K562 (cell line): ENCODE results near the gene HSPA13.

Source experiments
- CREB1 ChIP-seq, 2 experiments: sonication (generic) in 1 of 2; formaldehyde crosslinking in 1 of 2; IDR thresholded peaks; 2 replicates each; pipeline versions ENCODE4 v1.6.1 to v1.8.0; 2012 to 2022; ENCODE audit warnings: inconsistent platforms in 1 of 2, mild to moderate bottlenecking in 1 of 2, missing genetic modification reagents in 1 of 2, moderate library complexity in 1 of 2
- EP400 ChIP-seq: fragments of 450-650 bp; IDR thresholded peaks from 2 replicates; pipeline ENCODE4 v1.6.1; 2017; ENCODE audit warnings: antibody characterized with exemption, mild to moderate bottlenecking, moderate library complexity
- FOXA3 ChIP-seq, 2 experiments: fragments of 450-650 bp in 1 of 2; sonication (generic) in 1 of 2; formaldehyde crosslinking; IDR thresholded peaks in 1 of 2; conservative IDR thresholded peaks in 1 of 2; 2 replicates each; pipeline versions ENCODE4 v1.4.0 to v1.8.0; 2020 to 2022; ENCODE audit warnings: mild to moderate bottlenecking in 2 of 2, missing genetic modification reagents in 1 of 2
- HMG20A ChIP-seq: fragments of 450-650 bp; formaldehyde crosslinking; conservative IDR thresholded peaks from 2 replicates; pipeline ENCODE4 v1.4.0; 2020; ENCODE audit warnings: mild to moderate bottlenecking, mixed read lengths
- NEUROD1 ChIP-seq: fragments of 150-350 bp; IDR thresholded peaks from 2 replicates; pipeline ENCODE4 v1.6.1; 2014; ENCODE audit warnings: borderline replicate concordance, low read length, low read depth; ENCODE audit not compliant: partially characterized antibody
- POLR2A ChIP-seq: fragments of 450-650 bp; conservative IDR thresholded peaks from 2 replicates; pipeline ENCODE4 v1.6.1; 2016
- ZNF444 ChIP-seq: fragments of 250-450 bp; sonication (Bioruptor Pico); IDR thresholded peaks from 2 replicates; pipeline ENCODE4 v1.4.0; 2020; ENCODE audit warnings: mild to moderate bottlenecking, moderate library complexity
- TF ChIP-seq, protein P1 (sequence below): fragments of 450-650 bp; conservative IDR thresholded peaks from 2 replicates; pipeline ENCODE4 v1.6.1; 2016; ENCODE audit warnings: missing genetic modification characterization, low read depth, mild to moderate bottlenecking, control low read depth, missing compliant biosample characterization

DNA sequence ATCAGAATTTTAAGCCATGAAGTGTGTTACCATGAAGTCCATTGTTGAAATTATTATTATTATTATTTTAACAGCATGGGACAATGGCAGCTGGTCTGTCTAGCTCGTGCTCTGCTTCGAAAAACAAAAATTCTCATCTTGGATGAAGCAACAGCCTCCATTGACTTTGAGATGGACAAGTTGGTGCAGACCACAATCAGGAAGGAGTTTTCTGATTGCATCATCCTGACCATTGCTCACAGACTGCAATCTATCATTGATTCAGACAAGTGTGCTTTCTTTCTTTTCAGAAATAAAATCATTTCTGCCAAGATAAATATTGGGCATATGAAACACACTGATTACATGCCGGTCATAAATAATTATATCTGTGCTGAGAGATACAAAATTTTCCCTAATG lies 21.0 kb downstream of the HSPA13 start:
- TF ChIP-seq POLR2A (no peak), FOXA3 (CRISPR knock-in tag; conservative IDR thresholded peaks at IDR 0.05 in 1 of 2, IDR thresholded peaks at IDR 0.05 in 1 of 2) (no peak), NEUROD1 (no peak), HMG20A (no peak), ZNF444 (CRISPR knock-in tag) (no peak), EP400 (no peak), CREB1 (IDR thresholded peaks at IDR 0.05) (no peak), CREB1 (CRISPR knock-in tag; IDR thresholded peaks at IDR 0.05) (no peak)
- TF ChIP-seq, protein P1, sequence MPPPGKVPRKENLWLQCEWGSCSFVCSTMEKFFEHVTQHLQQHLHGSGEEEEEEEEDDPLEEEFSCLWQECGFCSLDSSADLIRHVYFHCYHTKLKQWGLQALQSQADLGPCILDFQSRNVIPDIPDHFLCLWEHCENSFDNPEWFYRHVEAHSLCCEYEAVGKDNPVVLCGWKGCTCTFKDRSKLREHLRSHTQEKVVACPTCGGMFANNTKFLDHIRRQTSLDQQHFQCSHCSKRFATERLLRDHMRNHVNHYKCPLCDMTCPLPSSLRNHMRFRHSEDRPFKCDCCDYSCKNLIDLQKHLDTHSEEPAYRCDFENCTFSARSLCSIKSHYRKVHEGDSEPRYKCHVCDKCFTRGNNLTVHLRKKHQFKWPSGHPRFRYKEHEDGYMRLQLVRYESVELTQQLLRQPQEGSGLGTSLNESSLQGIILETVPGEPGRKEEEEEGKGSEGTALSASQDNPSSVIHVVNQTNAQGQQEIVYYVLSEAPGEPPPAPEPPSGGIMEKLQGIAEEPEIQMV (tag) = no peak
